Hypothalamus (tissue), 51 donors: ENCODE measurements around the gene DNER.
"Not testable (repeated sequence)": the region's sequence is repeated elsewhere in the genome, so short reads cannot be mapped to it uniquely, and the experiment has no call there.

Experiments
- DNase-seq, 51 donors: peaks; one replicate each; lab custom pipeline; 2025; lab: John Stamatoyannopoulos, UW

Gene DNER

DNA sequence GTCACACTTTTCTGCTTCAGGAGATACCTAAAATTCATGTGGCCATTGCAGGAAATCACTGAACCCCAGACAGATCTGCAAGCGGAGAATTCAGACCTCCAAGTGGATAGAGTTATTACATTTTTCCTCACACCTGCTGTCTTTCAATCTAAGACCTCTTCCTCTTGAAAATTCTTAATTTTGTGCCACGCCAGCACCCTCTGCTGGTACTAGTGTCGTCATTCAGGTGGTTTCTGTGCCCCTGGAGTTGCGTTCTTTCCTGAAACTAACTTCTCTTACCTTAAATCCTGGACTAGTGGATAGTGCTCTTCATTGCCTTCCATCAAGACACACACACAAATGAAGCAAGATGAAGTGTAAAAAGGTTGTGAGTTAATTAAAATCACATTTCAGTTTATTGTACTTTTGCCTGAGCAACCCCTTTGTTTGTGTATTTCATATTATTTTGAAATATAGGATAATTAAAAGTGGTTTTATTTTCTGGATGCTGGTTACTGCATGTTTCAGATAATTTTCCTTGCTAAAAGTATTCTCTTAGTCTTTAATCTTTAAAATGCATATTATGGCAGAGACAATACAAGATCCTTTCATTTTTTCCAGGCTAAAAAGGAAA lies 1.6 kb upstream of the DNER start:
- DNase-seq = peak in 27 of 51 donors; percentile 2 to 61 (median 27)

GRCh38 chr2:229714736-229715541 lies 584 bp upstream of the DNER start:
- peak in 47 of 51 donors; percentile 13 to 81 (median 58) for DNase-seq

DNA sequence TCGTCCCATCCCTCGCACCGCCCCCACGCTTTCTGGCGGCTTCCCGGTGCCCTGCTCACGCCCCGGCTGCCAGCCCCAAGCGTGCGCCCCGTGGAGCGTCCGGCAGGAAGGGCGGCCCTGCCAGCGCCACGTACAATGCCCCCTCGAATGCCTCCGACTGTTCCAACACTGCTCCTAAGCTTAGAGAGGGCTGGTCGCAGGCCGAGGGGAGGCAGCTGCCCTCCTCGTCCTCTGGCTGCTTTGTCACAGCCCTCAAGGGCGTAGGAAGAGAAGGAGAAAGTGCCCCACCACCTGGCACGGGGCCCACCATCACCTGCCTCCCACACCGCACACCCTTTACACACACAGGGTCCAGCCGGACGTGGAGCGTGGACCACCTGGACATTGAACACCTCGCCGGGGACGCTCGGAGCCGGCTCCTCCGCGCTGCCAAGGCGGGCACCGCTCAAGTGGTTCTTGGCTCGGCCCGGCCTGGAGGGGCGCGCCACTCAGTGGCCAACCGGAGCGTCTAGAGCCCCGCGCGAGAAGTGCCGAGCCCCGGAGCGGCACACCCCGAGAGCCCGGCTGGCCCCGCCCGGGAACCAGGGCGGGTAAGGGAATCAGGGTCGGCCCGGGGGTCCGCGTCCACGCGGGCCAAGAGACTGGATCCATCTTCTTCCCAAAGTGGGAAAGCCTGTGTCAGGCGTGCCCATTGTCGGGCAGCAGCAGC lies 830 bp downstream of the DNER start:
- DNase-seq = peak in 50 of 51 donors; percentile 7 to 86 (median 60)

DNA sequence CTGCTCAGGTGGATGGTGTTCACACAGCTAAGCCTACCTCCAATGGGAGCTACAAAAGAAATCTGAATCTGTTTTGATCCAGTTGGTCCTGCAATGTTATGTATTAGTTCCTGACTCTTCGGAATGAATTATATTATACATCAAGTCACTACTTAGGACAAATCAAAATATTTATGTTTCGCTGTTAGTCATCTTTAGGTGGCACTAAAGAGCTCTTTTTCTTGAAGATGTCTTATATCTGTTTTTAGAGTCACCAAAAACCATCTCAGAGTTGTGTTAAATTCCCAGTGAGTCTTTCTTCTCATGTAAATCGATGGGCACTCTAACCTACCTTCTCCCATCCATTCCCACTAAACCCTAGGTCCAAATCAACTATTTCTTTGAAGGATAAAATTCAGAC lies 2.2 kb downstream of the DNER start:
- DNase-seq = no peak

GRCh38 chr2:229708335-229708734 lies 6.0 kb downstream of the DNER start:
- DNase-seq = no peak

DNA sequence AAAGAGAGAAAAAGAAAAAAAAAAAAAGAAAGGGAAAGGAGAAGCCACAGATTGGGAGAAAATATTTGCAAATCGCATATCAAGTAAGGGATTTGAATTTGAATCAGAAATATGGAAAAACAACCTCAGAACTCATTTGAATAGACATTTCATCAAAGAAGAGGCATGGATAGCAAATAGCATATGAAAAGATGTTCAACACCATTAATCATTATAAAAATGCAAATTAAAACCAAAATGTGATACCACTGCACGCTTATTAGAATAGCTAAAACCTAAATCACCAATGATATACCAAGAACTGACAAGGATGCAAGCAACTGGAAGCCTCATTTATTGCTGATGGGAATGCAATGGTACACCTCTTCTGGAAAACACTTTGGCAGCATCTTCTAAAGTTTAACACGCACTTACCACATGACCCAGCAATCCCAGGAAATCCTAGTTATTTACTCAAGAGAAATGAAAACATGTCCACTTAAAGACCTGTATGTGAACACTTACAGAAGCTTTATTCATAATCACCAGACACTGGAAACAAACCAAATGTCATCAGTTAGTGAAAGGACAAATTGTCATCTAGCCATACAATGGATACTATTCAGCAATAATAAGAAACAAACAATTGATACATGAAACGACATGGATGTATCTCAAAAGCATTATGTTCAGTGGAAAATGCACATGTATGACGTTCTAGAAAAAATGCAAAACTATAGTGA lies 10.3 kb downstream of the DNER start:
- peak in 2 of 51 donors; percentile 32 to 63 for DNase-seq

GRCh38 chr2:229701716-229702115 lies 12.6 kb downstream of the DNER start:
- DNase-seq = no peak

GRCh38 chr2:229701062-229701461 lies 13.3 kb downstream of the DNER start:
- DNase-seq = no peak

DNA sequence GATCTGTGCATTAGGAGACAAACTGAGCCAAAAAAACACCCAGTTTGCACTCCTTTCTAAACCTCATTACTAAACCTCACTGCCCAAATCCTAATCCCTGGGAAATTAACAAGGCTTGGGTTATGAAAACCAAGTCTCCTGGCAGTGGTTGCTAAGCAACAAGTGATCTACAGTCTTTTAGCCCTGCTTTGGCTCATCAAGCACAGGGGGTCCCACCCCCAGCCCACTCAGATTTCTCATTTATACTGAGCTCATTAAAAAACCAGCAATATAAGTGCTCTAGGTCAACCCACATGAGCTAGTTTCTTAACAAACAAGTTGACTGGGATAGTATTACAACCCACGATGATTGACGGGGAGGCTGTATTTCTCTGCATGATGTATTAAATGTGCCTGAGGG lies 18.4 kb downstream of the DNER start:
- DNase-seq = no peak

GRCh38 chr2:229693845-229694244 lies 20.5 kb downstream of the DNER start:
- DNase-seq = not testable (repeated sequence)

GRCh38 chr2:229691631-229692030 lies 22.7 kb downstream of the DNER start:
- no peak for DNase-seq

DNA sequence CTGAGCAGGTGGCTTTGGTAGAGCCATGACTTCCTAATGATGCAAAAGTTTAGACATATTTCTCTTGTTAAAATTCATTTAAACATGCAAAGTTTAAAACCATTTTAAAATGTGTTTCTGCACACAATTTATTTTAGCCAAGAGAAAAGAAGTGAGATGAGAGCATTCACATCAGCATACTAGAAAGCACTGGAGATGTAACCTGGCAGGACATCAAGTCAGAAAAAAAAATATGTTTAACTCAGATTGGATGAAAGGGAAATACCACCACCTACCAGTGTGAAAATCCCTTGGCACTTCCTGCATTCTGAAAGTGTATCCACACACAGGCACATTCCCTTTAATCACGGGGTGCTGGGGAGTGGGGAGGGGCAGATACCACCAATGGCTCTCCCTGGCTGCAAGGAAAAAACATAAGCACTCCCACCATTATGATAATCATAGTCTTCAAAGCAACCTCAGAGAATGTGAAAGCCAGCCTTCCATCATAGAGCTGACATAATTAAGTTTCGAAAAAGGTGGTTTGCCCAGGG lies 25.0 kb downstream of the DNER start:
- DNase-seq = no peak

DNA sequence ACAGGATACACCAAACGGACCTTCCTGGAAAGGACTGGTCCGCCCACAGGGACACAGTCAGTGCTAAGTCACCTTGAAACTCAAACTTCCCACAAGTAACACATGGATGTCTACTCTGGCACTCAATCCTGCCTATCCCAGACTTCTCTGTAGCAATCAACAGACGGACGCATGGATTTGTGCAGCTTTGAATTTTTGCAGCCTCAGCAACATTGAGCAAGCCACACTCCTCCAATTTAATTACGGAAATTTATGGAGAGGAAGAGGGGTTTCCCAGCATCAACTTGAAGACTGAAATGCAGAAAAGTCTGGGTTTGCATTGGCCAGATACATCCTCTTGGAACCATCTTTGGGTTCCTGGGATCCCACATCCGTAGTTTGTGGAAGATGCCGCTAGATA lies 26.2 kb downstream of the DNER start:
- no peak for DNase-seq

DNA sequence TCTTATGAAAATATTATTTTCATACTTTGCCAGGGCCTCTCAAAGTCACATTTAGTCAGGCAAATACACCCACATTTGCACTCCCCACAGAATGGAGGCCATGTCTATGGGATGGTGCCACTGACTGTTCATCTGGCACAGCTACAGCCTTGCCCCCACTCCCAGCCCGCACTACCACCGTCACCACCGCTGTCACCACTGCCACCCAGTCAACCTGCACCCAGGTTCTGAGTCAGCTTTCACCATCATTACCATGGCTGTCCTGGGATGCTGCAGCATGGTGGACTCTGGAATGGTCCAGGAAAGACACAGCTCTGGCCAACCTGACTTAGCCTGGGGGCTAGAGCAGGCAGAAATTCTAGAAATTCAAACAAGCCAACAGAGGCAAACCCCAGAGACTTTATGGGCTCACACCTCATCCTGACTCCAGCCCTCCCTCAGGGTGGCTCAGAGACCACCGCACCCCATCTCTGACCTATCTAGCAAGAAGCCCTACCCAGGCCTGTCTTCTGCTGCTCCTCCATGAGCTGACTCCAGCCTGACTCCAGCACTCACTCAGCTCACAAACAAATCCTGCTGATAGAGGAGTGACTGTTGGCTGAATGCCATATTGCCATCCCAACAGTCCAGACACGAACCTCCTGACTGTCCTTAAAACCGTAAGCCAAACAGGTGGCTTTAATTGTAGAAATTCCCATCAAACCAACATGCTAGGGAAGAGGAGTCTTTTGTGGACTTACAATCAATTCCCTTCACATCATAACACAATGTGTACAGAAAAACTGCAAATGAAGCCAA lies 28.0 kb downstream of the DNER start:
- DNase-seq = no peak

- no peak for DNase-seq
Measured at GRCh38 chr2:229684942-229685562, 29.3 kb downstream of the DNER start.

DNA sequence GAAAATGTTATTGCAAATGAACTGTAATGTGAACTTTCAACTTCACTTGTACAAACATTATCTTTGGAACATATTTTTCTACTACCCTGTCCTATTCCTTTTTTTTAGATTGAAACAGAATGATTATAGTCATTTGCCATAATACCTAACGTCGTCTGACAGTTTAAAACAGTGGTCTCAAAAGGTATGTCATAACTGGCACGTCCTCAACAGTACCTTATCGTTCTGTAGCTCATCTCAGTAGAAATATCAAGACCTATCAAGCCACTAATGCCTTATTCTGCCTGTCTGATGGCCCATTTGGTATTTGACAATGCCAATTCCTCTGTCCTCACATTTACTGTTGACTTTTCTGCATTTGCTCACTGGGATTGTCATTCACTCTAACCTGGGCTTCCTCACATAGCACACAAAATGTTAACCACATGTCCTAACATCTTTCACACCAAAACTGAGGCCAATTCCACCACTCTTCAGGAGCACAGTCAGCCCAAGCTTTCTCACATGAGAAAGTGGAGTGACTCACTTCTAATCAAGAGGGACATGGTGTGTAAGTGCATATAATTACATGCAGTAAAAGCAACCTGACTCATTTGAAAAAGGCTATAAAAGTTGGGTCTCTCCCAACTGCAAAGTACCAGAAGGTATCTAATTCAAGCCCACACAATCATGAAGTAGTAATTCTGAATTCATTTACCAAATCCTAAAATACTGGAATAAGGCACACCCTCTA lies 34.8 kb downstream of the DNER start:
- no peak for DNase-seq

GRCh38 chr2:229675569-229675968 lies 38.8 kb downstream of the DNER start:
- DNase-seq = no peak

DNA sequence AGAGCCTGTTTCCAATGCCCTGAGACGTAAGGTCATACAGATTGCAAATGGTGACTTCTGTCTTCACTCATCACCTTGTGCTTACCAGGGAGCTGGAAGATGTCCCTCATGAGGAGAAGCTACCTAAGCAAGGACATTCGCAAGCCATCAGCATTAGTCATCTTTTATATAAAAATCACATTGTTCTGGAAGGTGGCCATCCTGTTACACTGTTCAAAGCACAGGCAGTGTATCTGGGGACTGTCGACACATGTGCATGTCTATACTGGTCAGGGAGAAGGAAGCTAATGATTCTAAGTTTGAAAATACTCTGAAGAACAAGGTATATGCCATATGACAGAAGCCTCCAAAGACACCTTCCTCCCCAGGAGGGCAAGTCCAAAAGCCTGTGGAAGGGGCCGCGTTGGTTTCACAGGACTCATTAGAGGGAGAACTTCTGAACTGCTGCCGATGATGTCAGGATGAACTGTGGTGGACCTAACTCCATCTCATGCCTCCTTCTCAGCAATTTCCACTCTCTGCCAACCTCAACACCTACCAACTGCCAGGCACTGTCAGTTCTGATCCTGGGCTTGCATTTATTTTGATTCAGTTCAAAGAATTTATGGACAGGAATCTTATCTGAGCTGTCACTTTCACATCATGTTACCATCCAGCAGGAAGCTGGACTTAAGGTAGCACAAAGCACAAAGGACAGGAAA lies 39.4 kb downstream of the DNER start:
- DNase-seq = no peak
